HEK293 (cell line): ENCODE data around the gene NOX3.

Source experiments
- CTCF ChIA-PET: fragments of 350-600 bp; formaldehyde crosslinking; extraction: SDS; loops from one replicate; lab custom pipeline; 2021; ENCODE audit warnings: antibody characterized with exemption; lab: Yijun Ruan, JAX
- POLR2A ChIA-PET: fragments of 300-600 bp; formaldehyde crosslinking; extraction: SDS; loops from one replicate; lab custom pipeline; 2020; ENCODE audit warnings: antibody characterized with exemption, inconsistent platforms; lab: Yijun Ruan, JAX
- H3K27ac ChIP-seq: fragments of 200-500 bp; sonication (Bioruptor generic); 2 replicates; pipeline ENCODE4 v1.5.1; 2014; ENCODE audit warnings: low read depth, low read length, control low read depth, inconsistent platforms; ENCODE audit errors: extremely low read depth
- H3K36me3 ChIP-seq, 2 experiments: fragments of 200-500 bp in 1 of 2; sonication (Bioruptor generic) in 1 of 2; 1 replicate in 1 of 2; 2 replicates in 1 of 2; pipeline ENCODE4 v1.5.1; 2014 to 2017; ENCODE audit warnings: inconsistent platforms in 2 of 2, low read length in 2 of 2; ENCODE audit not compliant: control insufficient read depth in 2 of 2, insufficient read depth in 1 of 2
- H3K4me1 ChIP-seq: fragments of 200-500 bp; sonication (Bioruptor generic); 2 replicates; pipeline ENCODE4 v1.5.1; 2014; ENCODE audit warnings: mild to moderate bottlenecking, low read length, inconsistent platforms; ENCODE audit not compliant: control insufficient read depth, insufficient read depth
- H3K4me3 ChIP-seq: 2 replicates; pipeline ENCODE4 v1.5.1; 2011; ENCODE audit warnings: low read depth, mild to moderate bottlenecking, control low read depth, low read length, moderate library complexity
- H3K9me3 ChIP-seq: fragments of 200-500 bp; sonication (Bioruptor generic); 2 replicates; pipeline ENCODE4 v1.5.1; 2014; ENCODE audit warnings: low read depth, low read length, inconsistent platforms; ENCODE audit not compliant: control insufficient read depth, insufficient read depth
- BCL11A ChIP-seq: fragments of 450-650 bp; formaldehyde crosslinking; IDR thresholded peaks from 2 replicates; pipeline ENCODE4 v1.5.1; 2016; ENCODE audit warnings: low read depth, missing biosample characterization, missing genetic modification characterization
- GLI2 ChIP-seq: fragments of 450-650 bp; formaldehyde crosslinking; IDR thresholded peaks from 2 replicates; pipeline ENCODE4; 2017; ENCODE audit warnings: missing biosample characterization, missing genetic modification characterization, low read depth, borderline replicate concordance
- GLI4 ChIP-seq: fragments of 450-650 bp; formaldehyde crosslinking; IDR thresholded peaks from 2 replicates; pipeline ENCODE4 v1.5.1; 2016; ENCODE audit warnings: missing biosample characterization, missing genetic modification characterization
- GLIS1 ChIP-seq: fragments of 450-650 bp; formaldehyde crosslinking; IDR thresholded peaks from 2 replicates; pipeline ENCODE4 v1.5.1; 2016; ENCODE audit warnings: missing biosample characterization, missing genetic modification characterization
- HOXC10 ChIP-seq: sonication (generic); formaldehyde crosslinking; IDR thresholded peaks from 2 replicates; pipeline ENCODE4 v1.8.1; 2023; ENCODE audit warnings: mild to moderate bottlenecking, missing genetic modification reagents
- HOXD13 ChIP-seq: sonication (generic); formaldehyde crosslinking; IDR thresholded peaks from 2 replicates; pipeline ENCODE4 v1.8.0; 2022; ENCODE audit warnings: missing genetic modification reagents, borderline replicate concordance
- KLF17 ChIP-seq: fragments of 450-650 bp; formaldehyde crosslinking; IDR thresholded peaks from 2 replicates; pipeline ENCODE4 v1.5.1; 2016; ENCODE audit warnings: missing biosample characterization, missing genetic modification characterization
- KLF7 ChIP-seq: fragments of 450-650 bp; formaldehyde crosslinking; IDR thresholded peaks from 2 replicates; pipeline ENCODE4 v1.5.1; 2016; ENCODE audit warnings: missing biosample characterization, missing genetic modification characterization, borderline replicate concordance
- KLF8 ChIP-seq: fragments of 450-650 bp; formaldehyde crosslinking; IDR thresholded peaks from 2 replicates; pipeline ENCODE4 v1.5.1; 2016; ENCODE audit warnings: missing biosample characterization, missing genetic modification characterization
- PRDM1 ChIP-seq: fragments of 450-650 bp; formaldehyde crosslinking; IDR thresholded peaks from 2 replicates; pipeline ENCODE4; 2016; ENCODE audit warnings: missing biosample characterization, missing genetic modification characterization
- PRDM6 ChIP-seq: fragments of 450-650 bp; formaldehyde crosslinking; IDR thresholded peaks from 2 replicates; pipeline ENCODE4 v1.5.1; 2017; ENCODE audit warnings: missing biosample characterization, missing genetic modification characterization
- SALL2 ChIP-seq: fragments of 450-650 bp; formaldehyde crosslinking; IDR thresholded peaks from 2 replicates; pipeline ENCODE4 v1.5.0; 2017; ENCODE audit warnings: missing biosample characterization, mild to moderate bottlenecking, missing genetic modification characterization, borderline replicate concordance
- YY2 ChIP-seq: fragments of 450-650 bp; formaldehyde crosslinking; IDR thresholded peaks from 2 replicates; pipeline ENCODE4 v1.5.1; 2016; ENCODE audit warnings: missing biosample characterization, missing genetic modification characterization
- ZBTB21 ChIP-seq: fragments of 450-650 bp; formaldehyde crosslinking; IDR thresholded peaks from 2 replicates; pipeline ENCODE4 v1.5.1; 2017; ENCODE audit warnings: missing biosample characterization, missing genetic modification characterization
- ZEB2 ChIP-seq: fragments of 450-650 bp; formaldehyde crosslinking; IDR thresholded peaks from 2 replicates; pipeline ENCODE4 v1.5.1; 2016; ENCODE audit warnings: missing biosample characterization, missing genetic modification characterization
- ZFP3 ChIP-seq: fragments of 450-650 bp; formaldehyde crosslinking; IDR thresholded peaks from 2 replicates; pipeline ENCODE4 v1.5.1; 2016; ENCODE audit warnings: low read depth, missing biosample characterization, missing genetic modification characterization
- ZNF202 ChIP-seq: fragments of 450-650 bp; formaldehyde crosslinking; IDR thresholded peaks from 2 replicates; pipeline ENCODE4 v1.5.1; 2016; ENCODE audit warnings: missing biosample characterization, missing genetic modification characterization, borderline replicate concordance
- ZNF266 ChIP-seq: fragments of 450-650 bp; formaldehyde crosslinking; IDR thresholded peaks from 2 replicates; pipeline ENCODE4 v1.5.1; 2016; ENCODE audit warnings: missing biosample characterization, missing genetic modification characterization, low read depth
- ZNF274 ChIP-seq, 2 experiments: fragments of 200-500 bp in 1 of 2; fragments of 450-650 bp in 1 of 2; sonication (Bioruptor generic) in 1 of 2; formaldehyde crosslinking in 1 of 2; IDR thresholded peaks; 2 replicates each; pipeline versions ENCODE4 v1.5.1 to v1.6.1; 2014 to 2016; ENCODE audit warnings: borderline replicate concordance in 1 of 2, inconsistent platforms in 1 of 2, low read length in 1 of 2, missing biosample characterization in 1 of 2, missing genetic modification characterization in 1 of 2
- ZNF280D ChIP-seq: fragments of 450-650 bp; formaldehyde crosslinking; IDR thresholded peaks from 2 replicates; pipeline ENCODE4 v1.5.1; 2016; ENCODE audit warnings: missing biosample characterization, missing genetic modification characterization
- ZNF341 ChIP-seq: fragments of 450-650 bp; formaldehyde crosslinking; IDR thresholded peaks from 2 replicates; pipeline ENCODE4; 2016; ENCODE audit warnings: low read depth, missing biosample characterization, missing genetic modification characterization
- ZNF423 ChIP-seq: fragments of 450-650 bp; formaldehyde crosslinking; IDR thresholded peaks from 2 replicates; pipeline ENCODE4 v1.5.1; 2016; ENCODE audit warnings: missing biosample characterization, missing genetic modification characterization
- ZNF433 ChIP-seq: fragments of 450-650 bp; formaldehyde crosslinking; IDR thresholded peaks from 2 replicates; pipeline ENCODE4 v1.5.1; 2016; ENCODE audit warnings: missing biosample characterization, missing genetic modification characterization, low read depth
- ZNF544 ChIP-seq: fragments of 450-650 bp; formaldehyde crosslinking; IDR thresholded peaks from 2 replicates; pipeline ENCODE4 v1.5.0; 2017; ENCODE audit warnings: missing biosample characterization, missing genetic modification characterization
- ZNF596 ChIP-seq: fragments of 450-650 bp; IDR thresholded peaks from 2 replicates; pipeline ENCODE4 v1.5.0; 2018; ENCODE audit warnings: missing biosample characterization, mild to moderate bottlenecking, missing genetic modification characterization, moderate library complexity
- ZNF623 ChIP-seq: fragments of 450-650 bp; formaldehyde crosslinking; IDR thresholded peaks from 2 replicates; pipeline ENCODE4 v1.5.1; 2016; ENCODE audit warnings: missing biosample characterization, missing genetic modification characterization
- ZNF639 ChIP-seq: fragments of 450-650 bp; formaldehyde crosslinking; IDR thresholded peaks from 2 replicates; pipeline ENCODE4 v1.5.1; 2016; ENCODE audit warnings: missing biosample characterization, missing genetic modification characterization

NOX3 gene

GRCh38 chr6:155406801-155407200 is 48.8 kb downstream of the NOX3 start (continued):
- no peak for TF ChIP-seq ZNF341 (tag by site-specific recombination)
- no peak for TF ChIP-seq HOXD13
- TF ChIP-seq ZNF639 (tag by site-specific recombination), result no peak
- no peak for TF ChIP-seq ZNF623
- no peak for TF ChIP-seq BCL11A
- TF ChIP-seq SALL2 (tag by site-specific recombination), result no peak
- no peak for TF ChIP-seq ZNF280D (tag by site-specific recombination)
- no peak for TF ChIP-seq KLF7

- TF ChIP-seq PRDM1, result no peak
- no peak for TF ChIP-seq GLIS1 (tag by site-specific recombination)
- TF ChIP-seq KLF8 (tag by site-specific recombination), result no peak
- TF ChIP-seq GLI2 (tag by site-specific recombination), result no peak
- TF ChIP-seq ZNF274 (IDR thresholded peaks at IDR 0.05; ENCODE audit: low read length), result no peak
- TF ChIP-seq ZNF274 (tag by site-specific recombination; IDR thresholded peaks at IDR 0.05; ENCODE audit: borderline replicate concordance), result no peak
- no peak for TF ChIP-seq ZEB2 (tag by site-specific recombination)
- no peak for TF ChIP-seq ZNF423 (tag by site-specific recombination)
- TF ChIP-seq ZFP3 (tag by site-specific recombination), result no peak
- TF ChIP-seq ZNF266 (tag by site-specific recombination), result no peak
- no peak for TF ChIP-seq ZBTB21 (tag by site-specific recombination)
- no peak for TF ChIP-seq ZNF623
- no peak for TF ChIP-seq HOXC10 (CRISPR knock-in tag)
- TF ChIP-seq GLI4 (tag by site-specific recombination), result no peak
- Histone ChIP-seq H3K27ac (no peak overlapping the region), H3K4me1 (peaks cover 3% of the 10 kb centered on the region), H3K36me3 (no peaks in the 10 kb centered on the region), H3K9me3 (no peaks in the 10 kb centered on the region), H3K4me3 (no peak overlapping the region)
- ChIA-PET CTCF (no interaction called here), POLR2A (no interaction called here)
These were observed 50.7 kb downstream of the NOX3 start for GRCh38 chr6:155404937-155405336.

- ChIA-PET POLR2A (no interaction called here), CTCF (interaction anchor here (0.6 kb wide), 1 partner anchor 229 kb away, joined by 3 read pairs; no protein-coding TSS in a partner anchor)
- H3K9me3 ChIP-seq, result no peaks in the 10 kb centered on the region
- no peak overlapping the region for H3K27ac ChIP-seq
- no peaks in the 10 kb centered on the region for H3K36me3 ChIP-seq
- H3K4me3 ChIP-seq, result no peak overlapping the region
- H3K4me1 ChIP-seq, result peaks cover 3% of the 10 kb centered on the region
- TF ChIP-seq KLF17 (tag by site-specific recombination), result no peak
- no peak for TF ChIP-seq ZNF423 (tag by site-specific recombination)
- TF ChIP-seq ZNF433 (tag by site-specific recombination), result no peak
- no peak for TF ChIP-seq ZNF596
- TF ChIP-seq HOXC10 (CRISPR knock-in tag), result no peak
- no peak for TF ChIP-seq ZNF544 (tag by site-specific recombination)
- TF ChIP-seq YY2 (tag by site-specific recombination), result no peak
- no peak for TF ChIP-seq ZNF202
- no peak for TF ChIP-seq PRDM6 (tag by site-specific recombination)
- TF ChIP-seq ZNF274 (IDR thresholded peaks at IDR 0.05; ENCODE audit: low read length), result no peak
- no peak for TF ChIP-seq ZNF274 (tag by site-specific recombination; IDR thresholded peaks at IDR 0.05; ENCODE audit: borderline replicate concordance)
These were observed 52.9 kb downstream of the NOX3 start for GRCh38 chr6:155402656-155403304.
